Gastrocnemius medialis (tissue), 4 donors: ENCODE data around the gene SLC30A2. TPM values are rescaled to one million over a fixed set of nuclear protein-coding genes. Genes with fewer than 3 reads are reported as not detected.

Source experiments
- ATAC-seq, 2 donors: fragments of 150-250 bp; one replicate each; pipeline ENCODE4 v1.9.1; 2016
- DNase-seq, 2 donors: peaks; one replicate each; pipeline ENCODE4 v3.0.0-alpha.2; 2019
- H3K27ac ChIP-seq, 4 donors: fragments of 200-600 bp; sonication (generic); 1 replicate in 1 of 4; 2 replicates in 3 of 4; pipeline ENCODE4 v1.5.1; 2016 to 2018; ENCODE audit warnings: mild to moderate bottlenecking in 2 of 4, moderate library complexity in 1 of 4
- H3K27me3 ChIP-seq, 3 donors: fragments of 200-600 bp; sonication (generic) in 2 of 3; 1 replicate in 1 of 3; 2 replicates in 2 of 3; pipeline versions ENCODE4 v1.5.1 to v1.6.0; 2016 to 2019; ENCODE audit warnings: mild to moderate bottlenecking in 1 of 3, moderate library complexity in 1 of 3
- H3K36me3 ChIP-seq, 2 donors: fragments of 200-600 bp; sonication (generic) in 1 of 2; one replicate each; pipeline ENCODE4 v1.5.1; 2017 to 2018
- H3K4me1 ChIP-seq, 2 donors: fragments of 200-600 bp; sonication (generic) in 1 of 2; one replicate each; pipeline ENCODE4 v1.5.1; 2016 to 2017; ENCODE audit warnings: mild to moderate bottlenecking in 2 of 2
- H3K4me3 ChIP-seq, 4 donors: fragments of 200-600 bp; sonication (generic) in 3 of 4; 1 replicate in 1 of 4; 2 replicates in 3 of 4; pipeline ENCODE4 v1.5.1; 2016 to 2019; ENCODE audit warnings: mild to moderate bottlenecking in 2 of 4
- H3K9me3 ChIP-seq, 3 donors: fragments of 200-600 bp; sonication (generic) in 2 of 3; 1 replicate in 1 of 3; 2 replicates in 2 of 3; pipeline ENCODE4 v1.5.1; 2016 to 2019
- CTCF ChIP-seq, 5 experiments: fragments of 450-650 bp in 3 of 5; fragments of 200-600 bp in 2 of 5; sonication (generic) in 2 of 5; IDR thresholded peaks in 4 of 5; conservative IDR thresholded peaks in 1 of 5; 1 replicate in 4 of 5; 2 replicates in 1 of 5; pipeline ENCODE4 v1.5.1; 2016 to 2019; ENCODE audit warnings: antibody characterized with exemption in 5 of 5, mild to moderate bottlenecking in 3 of 5, moderate library complexity in 3 of 5
- POLR2A ChIP-seq, 2 donors: fragments of 450-650 bp; IDR thresholded peaks; one replicate each; pipeline ENCODE4 v1.6.1; 2017; ENCODE audit warnings: antibody characterized with exemption in 2 of 2, mild to moderate bottlenecking in 2 of 2, moderate library complexity in 2 of 2
- in situ Hi-C, 4 donors: fragments of 200-750 bp; cut with MboI; loops; one replicate each; pipeline versions ENCODE4 v1.15.0 to v1.8.0; 2017; ENCODE audit warnings: low sequenced_read_pairs in 4 of 4
- intact Hi-C: fragments of 100-400 bp; cut with DNase I; formaldehyde crosslinking; loops from one replicate; pipeline ENCODE4 v1.15.1; 2023; ENCODE audit warnings: low total_unique reads
- total RNA-seq, 4 donors: library from RNA; depleted of rRNA; stranded (reverse); fragments of >200 nt; gene quantifications; one replicate each; pipeline versions ENCODE4 v1.1.0 to v1.2.3, GENCODE V29; 2016

SLC30A2 gene
- total RNA-seq, 4 donors from 2014 or later = 1.2 to 5.2 (median 3.1) TPM

GRCh38 chr1:26083208-26083607, 37.3 kb upstream of the SLC30A2 start:
- H3K9me3 ChIP-seq = no peaks in the 10 kb centered on the region
- intact Hi-C loops (loop anchor here (1.0 kb wide), 1 partner anchor 47 kb away; no protein-coding TSS in a partner anchor), in situ Hi-C loops (no loop called here)
- H3K36me3 ChIP-seq = no peaks in the 10 kb centered on the region
- H3K4me1 ChIP-seq = peaks cover 55 to 60% of the 10 kb centered on the region in 2 donors
- peak overlapping the region; percentile 88 to 96 (median 90) for H3K27ac ChIP-seq
- TF ChIP-seq CTCF (IDR thresholded peaks at IDR 0.05 in 4 of 5, conservative IDR thresholded peaks at IDR 0.05 in 1 of 5) = no peak
- TF ChIP-seq POLR2A (IDR thresholded peaks at IDR 0.05) = peak; percentile 68 to 81
- DNase-seq (peak; percentile 93 to 96), ATAC-seq (peak; percentile 76 to 78)
- H3K27me3 ChIP-seq = no peaks in the 10 kb centered on the region
- H3K4me3 ChIP-seq = peak overlapping the region in 3 of 4 donors; percentile 14 to 40 (median 39)

DNA sequence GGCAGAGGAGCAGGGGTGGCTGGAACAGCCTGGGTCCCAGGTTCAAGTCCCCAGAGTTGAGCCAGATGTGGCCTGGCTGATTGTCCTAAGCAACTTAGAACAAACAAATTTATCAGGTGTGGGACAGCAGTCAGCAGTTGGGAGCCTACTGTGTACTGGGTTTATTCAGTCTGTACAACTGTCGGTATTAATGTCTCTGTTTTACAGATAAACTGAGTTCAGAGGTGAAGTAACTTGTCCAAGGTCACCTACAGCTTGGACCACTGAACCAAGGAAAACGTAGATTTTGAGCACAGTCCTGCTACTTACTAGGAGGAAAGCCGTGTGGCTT, 36.1 kb upstream of the SLC30A2 start:
- Histone ChIP-seq H3K36me3 (no peaks in the 10 kb centered on the region), H3K27ac (peak overlapping the region; percentile 88 to 96 (median 90)), H3K9me3 (no peaks in the 10 kb centered on the region), H3K4me3 (no peak overlapping the region), H3K4me1 (peaks cover 63 to 64% of the 10 kb centered on the region in 2 donors), H3K27me3 (no peaks in the 10 kb centered on the region)
- ATAC-seq (no peak), DNase-seq (no peak)
- TF ChIP-seq CTCF (IDR thresholded peaks at IDR 0.05 in 4 of 5, conservative IDR thresholded peaks at IDR 0.05 in 1 of 5) (no peak), POLR2A (IDR thresholded peaks at IDR 0.05) (no peak)
- intact Hi-C loops = no loop called here
- in situ Hi-C loops = no loop called here

- Histone ChIP-seq H3K27me3 (no peaks in the 10 kb centered on the region), H3K27ac (peak overlapping the region; percentile 88 to 96 (median 90)), H3K4me1 (peaks cover 63 to 66% of the 10 kb centered on the region in 2 donors), H3K4me3 (no peak overlapping the region), H3K9me3 (no peaks in the 10 kb centered on the region), H3K36me3 (no peaks in the 10 kb centered on the region)
- DNase-seq (peak; percentile 76 to 88), ATAC-seq (peak; percentile 28 to 30)
- no peak for TF ChIP-seq CTCF (IDR thresholded peaks at IDR 0.05 in 4 of 5, conservative IDR thresholded peaks at IDR 0.05 in 1 of 5)
- peak; percentile 21 to 46 for TF ChIP-seq POLR2A (IDR thresholded peaks at IDR 0.05)
- intact Hi-C loops = no loop called here
- in situ Hi-C loops = no loop called here
These were observed 35.5 kb upstream of the SLC30A2 start for GRCh38 chr1:26081267-26082019.

- no peak for DNase-seq
- H3K27me3 ChIP-seq = no peaks in the 10 kb centered on the region
- TF ChIP-seq POLR2A (IDR thresholded peaks at IDR 0.05) = no peak
- no peak for TF ChIP-seq CTCF (IDR thresholded peaks at IDR 0.05 in 4 of 5, conservative IDR thresholded peaks at IDR 0.05 in 1 of 5)
- H3K9me3 ChIP-seq = no peaks in the 10 kb centered on the region
- intact Hi-C loops (no loop called here), in situ Hi-C loops (no loop called here)
- no peak overlapping the region for H3K4me3 ChIP-seq
- H3K36me3 ChIP-seq = no peaks in the 10 kb centered on the region
- H3K27ac ChIP-seq = peak overlapping the region; percentile 88 to 96 (median 90)
- ATAC-seq = no peak
- peaks cover 63 to 77% of the 10 kb centered on the region in 2 donors for H3K4me1 ChIP-seq
These were observed 34.3 kb upstream of the SLC30A2 start for GRCh38 chr1:26079960-26080814.
